HG03135 (cell line): ENCODE data around the gene TAF4B.
"Not testable (repeated sequence)": the region's sequence is repeated elsewhere in the genome, so short reads cannot be mapped to it uniquely, and the experiment has no call there.

Experiments
- ATAC-seq: cut with Tn5 transposase; IDR thresholded peaks from one replicate; pipeline ENCODE4 v1.9.1; 2021; ENCODE audit warnings: mild to moderate bottlenecking, moderate library complexity; ENCODE audit not compliant: unreplicated experiment

Gene TAF4B, protein sequence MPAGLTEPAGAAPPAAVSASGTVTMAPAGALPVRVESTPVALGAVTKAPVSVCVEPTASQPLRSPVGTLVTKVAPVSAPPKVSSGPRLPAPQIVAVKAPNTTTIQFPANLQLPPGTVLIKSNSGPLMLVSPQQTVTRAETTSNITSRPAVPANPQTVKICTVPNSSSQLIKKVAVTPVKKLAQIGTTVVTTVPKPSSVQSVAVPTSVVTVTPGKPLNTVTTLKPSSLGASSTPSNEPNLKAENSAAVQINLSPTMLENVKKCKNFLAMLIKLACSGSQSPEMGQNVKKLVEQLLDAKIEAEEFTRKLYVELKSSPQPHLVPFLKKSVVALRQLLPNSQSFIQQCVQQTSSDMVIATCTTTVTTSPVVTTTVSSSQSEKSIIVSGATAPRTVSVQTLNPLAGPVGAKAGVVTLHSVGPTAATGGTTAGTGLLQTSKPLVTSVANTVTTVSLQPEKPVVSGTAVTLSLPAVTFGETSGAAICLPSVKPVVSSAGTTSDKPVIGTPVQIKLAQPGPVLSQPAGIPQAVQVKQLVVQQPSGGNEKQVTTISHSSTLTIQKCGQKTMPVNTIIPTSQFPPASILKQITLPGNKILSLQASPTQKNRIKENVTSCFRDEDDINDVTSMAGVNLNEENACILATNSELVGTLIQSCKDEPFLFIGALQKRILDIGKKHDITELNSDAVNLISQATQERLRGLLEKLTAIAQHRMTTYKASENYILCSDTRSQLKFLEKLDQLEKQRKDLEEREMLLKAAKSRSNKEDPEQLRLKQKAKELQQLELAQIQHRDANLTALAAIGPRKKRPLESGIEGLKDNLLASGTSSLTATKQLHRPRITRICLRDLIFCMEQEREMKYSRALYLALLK

DNA sequence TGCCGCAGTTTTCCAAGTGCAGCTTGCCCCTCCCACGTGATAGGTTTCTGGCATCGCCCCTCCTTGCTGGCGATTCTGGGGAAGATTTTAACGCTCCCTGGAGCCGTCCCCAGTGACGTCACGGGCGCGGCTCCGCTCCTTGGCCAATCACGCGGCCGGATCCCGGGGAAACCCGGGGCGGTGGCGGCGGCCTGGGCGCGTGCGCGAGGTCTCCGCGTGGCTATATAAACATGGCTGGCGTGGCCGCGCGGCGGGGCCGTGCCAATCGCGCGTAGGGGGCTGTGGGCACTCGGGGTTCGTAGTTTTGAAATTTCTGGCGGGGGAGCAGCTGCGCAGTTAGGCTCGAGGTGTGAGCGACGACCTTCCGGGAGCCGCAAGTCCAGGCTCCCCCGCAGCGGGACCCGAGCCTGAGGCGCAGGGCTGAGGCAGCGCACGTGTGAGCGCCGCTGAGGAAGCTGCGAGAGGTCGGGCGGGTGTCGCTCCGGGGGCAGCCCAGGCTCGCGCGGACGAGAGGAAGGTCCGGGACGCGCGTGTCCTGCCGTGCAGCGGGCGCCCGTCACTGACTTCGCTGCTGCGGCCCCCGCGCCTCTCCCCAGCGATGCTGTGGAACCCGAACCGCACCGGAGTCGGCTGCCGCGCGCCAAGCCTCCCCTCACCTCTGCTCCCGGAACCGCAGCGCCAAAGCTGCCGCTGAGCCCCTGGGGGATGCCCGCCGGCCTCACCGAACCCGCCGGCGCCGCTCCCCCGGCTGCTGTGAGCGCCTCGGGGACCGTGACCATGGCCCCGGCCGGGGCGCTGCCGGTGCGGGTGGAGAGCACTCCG is at the start of gene TAF4B:
Gene TAF4B (plus strand): TSS at position 217 of the 822 bp plus-strand sequence. CDS start 489 bp downstream, at position 706.
- ATAC-seq: peak; percentile 79

GRCh38 chr18:26181343-26181826 is 44.9 kb upstream of the TAF4B start:
- ATAC-seq: peak; percentile 58

GRCh38 chr18:26183395-26184112 is 42.7 kb upstream of the TAF4B start:
- ATAC-seq: no peak

- no peak for ATAC-seq
These were observed 41.0 kb upstream of the TAF4B start for GRCh38 chr18:26185267-26185666.

DNA sequence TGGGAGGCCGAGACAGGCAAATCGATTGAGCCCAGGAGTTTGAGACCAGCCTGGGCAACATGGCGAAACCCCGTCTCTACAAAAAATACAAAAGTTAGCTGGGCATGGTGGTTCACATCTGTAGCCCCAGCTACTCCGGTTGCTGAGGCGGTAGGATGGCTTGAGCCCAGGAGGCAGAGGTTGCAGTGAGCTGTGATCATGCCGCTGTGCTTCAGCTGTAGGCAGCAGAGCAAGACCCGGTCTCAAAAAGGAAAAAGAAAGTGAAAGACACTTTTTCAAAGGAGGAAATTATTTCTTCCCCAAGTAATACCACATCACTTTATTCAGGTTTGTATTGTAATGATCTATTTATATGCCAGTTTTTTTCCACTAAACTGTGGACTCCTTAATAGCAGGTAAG is 35.7 kb upstream of the TAF4B start:
- peak; percentile 84 for ATAC-seq

DNA sequence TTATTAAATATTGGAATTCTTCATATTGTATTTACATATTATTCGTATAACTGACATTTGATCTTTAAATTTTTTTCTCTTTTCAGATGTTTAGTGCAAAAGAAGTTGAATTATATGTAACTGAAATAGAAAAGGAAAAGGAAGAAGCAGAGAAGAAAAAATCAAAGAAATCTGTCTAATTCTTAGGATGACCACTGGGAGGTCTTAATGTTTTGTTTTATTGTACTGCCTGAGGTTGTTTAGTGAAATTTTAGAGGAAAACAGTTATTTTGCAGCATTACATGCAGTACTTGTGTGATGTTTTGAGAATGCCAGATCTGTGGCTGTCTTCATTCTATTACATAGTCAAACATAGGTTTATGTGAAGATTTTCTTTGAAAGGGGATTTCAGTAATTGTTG is 34.0 kb upstream of the TAF4B start:
- no peak for ATAC-seq

DNA sequence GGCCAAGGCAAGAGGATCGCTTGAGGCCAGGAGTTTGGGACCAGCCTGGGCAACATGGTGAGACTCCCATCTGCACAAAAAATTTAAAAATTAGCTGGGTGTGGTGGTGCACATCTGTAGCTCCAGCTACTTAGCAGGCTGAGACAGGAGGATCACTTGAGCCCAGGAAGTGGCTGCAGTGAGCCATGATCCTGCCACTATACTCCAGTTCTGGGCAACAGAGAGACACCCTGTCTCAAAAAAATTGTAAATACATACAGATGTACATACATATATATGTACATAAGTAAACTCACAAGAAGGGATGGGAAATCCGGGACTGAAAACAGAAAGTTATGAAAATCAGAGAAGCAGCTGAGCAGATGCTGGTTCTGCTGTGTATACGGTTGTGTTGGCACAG is 29.6 kb upstream of the TAF4B start:
- no peak for ATAC-seq

GRCh38 chr18:26202001-26202400 is 24.2 kb upstream of the TAF4B start:
- not testable (repeated sequence) for ATAC-seq

DNA sequence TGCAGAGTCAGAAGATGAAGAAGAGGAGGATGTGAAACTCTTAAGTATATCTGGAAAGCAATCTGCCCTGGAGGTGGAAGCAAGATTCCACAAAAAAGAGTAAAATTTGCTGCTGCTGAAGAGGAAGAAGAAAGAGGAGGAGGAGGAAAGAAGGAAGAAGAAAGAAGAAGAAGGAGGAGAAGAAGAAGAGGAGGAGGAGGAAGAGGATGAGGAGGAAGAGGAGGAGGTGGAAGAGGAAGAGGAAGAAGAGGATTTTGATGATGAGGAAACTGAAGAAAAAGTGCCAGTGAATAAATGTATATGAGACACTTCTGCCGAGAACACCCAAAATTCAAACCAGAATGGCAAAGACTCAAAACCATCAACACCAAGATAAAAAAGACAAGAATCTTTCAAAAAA is 20.9 kb upstream of the TAF4B start:
- no peak for ATAC-seq

DNA sequence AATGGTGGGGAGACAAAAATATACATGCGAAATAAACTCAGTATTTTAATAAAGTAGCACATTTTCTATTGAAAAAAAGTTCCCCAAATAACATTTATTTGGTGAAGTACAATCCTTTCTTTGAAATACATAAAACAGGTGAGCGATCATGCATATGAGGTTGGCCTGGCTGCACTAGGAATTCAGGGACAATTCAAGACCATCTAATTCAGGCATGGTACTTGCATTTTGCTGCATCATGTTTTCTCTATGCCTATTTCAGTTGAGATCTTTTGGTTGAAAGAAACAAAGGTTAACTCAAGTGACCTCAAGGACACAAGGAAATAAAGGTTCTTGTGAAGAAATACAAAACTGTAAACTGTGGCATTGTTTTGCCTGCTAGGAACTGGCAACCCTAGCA is 19.8 kb upstream of the TAF4B start:
- no peak for ATAC-seq

DNA sequence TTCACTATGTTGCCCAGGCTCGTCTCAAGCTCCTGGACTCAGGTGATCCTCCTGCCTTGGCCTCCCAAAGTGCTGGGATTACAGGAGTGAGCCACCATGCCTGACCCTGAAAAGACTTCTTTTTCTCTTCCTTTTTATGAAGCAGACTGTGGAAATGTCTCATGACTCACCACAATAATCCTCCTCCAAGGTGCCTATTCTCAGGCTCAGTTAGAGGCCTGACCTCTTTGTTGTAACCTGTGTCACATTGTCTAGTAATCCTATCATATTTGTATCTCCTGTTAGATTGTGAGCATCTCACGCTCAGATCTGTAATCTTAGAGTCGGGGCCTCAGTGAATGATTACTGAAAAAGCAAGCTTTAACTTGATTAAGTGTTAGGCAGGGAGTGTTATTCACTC is 18.3 kb upstream of the TAF4B start:
- no peak for ATAC-seq

DNA sequence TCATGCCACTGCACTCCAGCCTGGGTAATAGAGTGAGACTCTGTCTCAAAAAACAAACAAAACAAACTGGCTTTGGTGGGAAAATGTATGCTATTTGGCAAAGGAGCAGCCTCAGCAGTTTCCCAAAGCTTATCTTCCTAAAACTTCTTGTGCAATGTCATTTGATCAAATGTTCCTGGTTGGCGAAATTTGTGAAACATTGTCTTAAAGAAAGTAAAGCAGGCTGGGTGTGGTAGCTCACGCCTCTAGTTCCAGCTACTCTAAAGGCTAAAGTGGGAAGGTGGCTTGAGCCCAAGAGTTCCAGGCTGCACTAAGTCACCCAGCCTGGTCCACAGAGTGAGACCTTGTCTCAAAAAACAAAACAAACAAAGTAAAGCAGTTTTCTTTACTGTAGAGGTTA is 17.3 kb upstream of the TAF4B start:
- no peak for ATAC-seq

GRCh38 chr18:26210147-26210546 is 16.1 kb upstream of the TAF4B start:
- no peak for ATAC-seq

DNA sequence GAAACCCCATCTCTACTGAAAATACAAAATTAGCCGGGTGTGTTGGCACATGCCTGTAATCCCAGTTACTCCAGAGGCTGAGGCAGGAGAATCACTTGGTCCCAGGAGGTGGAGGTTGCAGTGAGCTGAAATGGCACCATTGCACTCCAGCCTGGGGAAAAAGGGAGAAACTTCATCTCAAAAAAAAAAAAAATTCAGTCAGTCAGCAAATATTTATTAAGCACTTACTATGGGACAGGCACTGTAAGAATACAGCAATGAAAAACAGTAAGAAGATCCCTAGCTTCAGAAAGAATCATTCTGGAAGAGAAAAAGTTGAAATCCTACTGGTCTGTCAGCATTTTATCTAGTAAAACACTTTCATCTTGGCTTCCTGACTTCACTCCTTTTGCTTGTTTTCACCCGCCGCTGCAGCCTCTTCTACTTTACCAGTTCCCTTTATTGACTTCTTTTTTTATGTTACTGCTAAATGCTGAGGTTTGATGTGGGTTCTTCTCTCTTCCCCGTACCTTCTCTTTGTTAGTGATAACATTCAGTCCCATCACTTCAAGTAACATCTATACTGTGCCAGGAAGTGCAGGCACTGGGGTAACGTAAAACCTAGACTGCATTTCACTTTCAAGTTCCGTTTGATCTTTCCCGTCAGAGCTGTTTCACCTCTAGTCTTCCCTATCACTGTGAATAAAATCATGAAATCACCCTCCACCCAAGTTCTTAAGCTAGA is 10.8 kb upstream of the TAF4B start:
- peak; percentile 95 for ATAC-seq

- no peak for ATAC-seq
These were observed 1.1 kb upstream of the TAF4B start for GRCh38 chr18:26225022-26225693.

DNA sequence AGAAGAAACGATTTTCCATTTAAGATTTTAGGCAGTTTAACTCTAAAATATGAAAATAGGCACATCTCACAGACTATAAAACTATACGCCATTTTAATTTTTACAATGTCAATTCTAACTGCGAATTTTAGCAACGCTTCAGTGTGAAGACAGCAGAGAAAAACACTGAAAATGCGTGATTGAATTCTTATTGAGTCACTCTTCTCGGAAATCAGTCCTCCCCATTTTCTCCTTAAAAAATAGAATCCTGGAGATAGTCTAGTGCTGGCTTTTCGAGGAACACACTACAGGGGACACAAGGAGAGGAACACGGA is 373 bp upstream of the TAF4B start:
- ATAC-seq: no peak

DNA sequence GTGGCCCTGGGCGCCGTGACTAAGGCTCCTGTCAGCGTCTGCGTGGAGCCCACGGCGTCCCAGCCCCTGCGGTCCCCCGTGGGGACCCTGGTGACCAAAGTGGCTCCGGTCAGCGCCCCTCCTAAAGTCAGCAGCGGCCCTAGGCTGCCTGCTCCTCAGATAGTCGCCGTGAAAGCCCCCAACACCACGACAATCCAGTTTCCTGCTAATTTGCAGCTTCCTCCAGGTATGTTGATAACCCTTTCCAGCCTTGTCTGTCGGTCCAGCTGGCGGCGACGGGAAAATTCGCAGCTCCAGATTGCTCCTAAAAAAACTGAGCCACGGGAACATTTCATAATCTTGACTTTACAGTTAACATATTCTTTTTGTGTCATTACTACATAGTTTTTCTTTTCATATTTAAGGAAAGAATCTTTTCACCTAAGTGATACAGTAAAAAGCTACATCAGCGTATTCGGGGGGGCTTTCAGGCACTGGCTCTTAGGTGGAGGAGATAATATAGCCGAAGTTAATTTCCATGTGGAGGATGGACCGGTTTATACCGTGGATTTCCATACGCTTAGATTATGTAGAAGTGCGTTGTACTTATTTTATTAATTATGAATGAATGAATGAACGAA is 916 bp downstream of the TAF4B start:
- no peak for ATAC-seq

GRCh38 chr18:26228562-26229260 is 2.5 kb downstream of the TAF4B start:
- no peak for ATAC-seq
